Endothelial cell of umbilical vein (primary cell): ENCODE measurements around the gene ARRDC2. TPM values are rescaled to one million over a fixed set of nuclear protein-coding genes. Genes with fewer than 3 reads are reported as not detected.
"Not testable (repeated sequence)": the region's sequence is repeated elsewhere in the genome, so short reads cannot be mapped to it uniquely, and the experiment has no call there.

Experiments used
- BruUV-seq: library from RNA; stranded (reverse); fragments of 400-500 nt; replicated peaks from 2 replicates; lab custom pipeline; 2021; lab: Mats Ljungman, UMichigan
- CTCF ChIA-PET: fragments of 300-600, 350-600 bp; sonication (Branson Sonifier 250); formaldehyde crosslinking; loops from one replicate; lab custom pipeline; 2021; ENCODE audit warnings: antibody characterized with exemption, inconsistent platforms; lab: Charles Lee
- POLR2A ChIA-PET: fragments of 300-600, 350-600 bp; sonication (Branson Sonifier 250); formaldehyde crosslinking; loops from one replicate; lab custom pipeline; 2021; ENCODE audit warnings: antibody characterized with exemption, inconsistent platforms; lab: Charles Lee
- DNase-seq: peaks from one replicate; pipeline ENCODE4 v3.0.0-alpha.2; 2011; ENCODE audit warnings: low read depth, low spot score
- FAIRE-seq: peaks from 2 replicates; lab custom pipeline; 2011; peaks lifted over from hg19 to GRCh38; lab: Jason Lieb, UNC
- H2AFZ ChIP-seq: 2 replicates; pipeline ENCODE4 v1.6.0; 2012; ENCODE audit warnings: low read depth, low read length, control low read depth, inconsistent platforms
- H3K27ac ChIP-seq: 2 replicates; pipeline ENCODE4 v1.5.1; 2011; ENCODE audit warnings: low read depth, mild to moderate bottlenecking, control low read depth, low read length, moderate library complexity; ENCODE audit not compliant: insufficient read depth
- H3K27me3 ChIP-seq, 2 experiments: 2 replicates each; pipeline versions ENCODE4 v1.6.0 to v1.6.1; 2011; ENCODE audit warnings: low read length in 2 of 2, mixed read lengths in 1 of 2; ENCODE audit not compliant: control insufficient read depth in 2 of 2, insufficient read depth in 2 of 2
- H3K36me3 ChIP-seq, 2 experiments: 2 replicates in 1 of 2; 3 replicates in 1 of 2; pipeline ENCODE4 v1.5.1; 2011; ENCODE audit warnings: low read length in 2 of 2, mild to moderate bottlenecking in 1 of 2, moderate library complexity in 1 of 2; ENCODE audit not compliant: control insufficient read depth in 2 of 2, insufficient read depth in 2 of 2; ENCODE audit errors: extremely low read depth in 1 of 2
- H3K4me1 ChIP-seq: 3 replicates; pipeline ENCODE4 v1.5.1; 2011; ENCODE audit warnings: mild to moderate bottlenecking, low read length; ENCODE audit not compliant: control insufficient read depth, insufficient read depth; ENCODE audit errors: extremely low read depth
- H3K4me2 ChIP-seq: 2 replicates; pipeline ENCODE4 v1.6.1; 2011; ENCODE audit warnings: low read length, control low read depth, mixed read lengths; ENCODE audit not compliant: insufficient read depth
- H3K4me3 ChIP-seq, 3 experiments: fragments of 200-600 bp in 1 of 3; sonication (generic), shearing (Covaris generic) in 1 of 3; replicated peaks in 1 of 3; 2 replicates each; pipeline ENCODE4 v1.5.1; 2011 to 2016; ENCODE audit warnings: control low read depth in 3 of 3, low read length in 3 of 3, mild to moderate bottlenecking in 2 of 3, inconsistent platforms in 1 of 3, low read depth in 1 of 3, moderate library complexity in 1 of 3; ENCODE audit not compliant: insufficient read depth in 1 of 3
- H3K79me2 ChIP-seq: 2 replicates; pipeline ENCODE4 v1.6.0; 2012; ENCODE audit warnings: low read length, inconsistent platforms; ENCODE audit not compliant: control insufficient read depth, insufficient read depth
- H3K9ac ChIP-seq: replicated peaks from 2 replicates; pipeline ENCODE3; 2011; ENCODE audit warnings: low read length, control low read depth; ENCODE audit not compliant: insufficient read depth; ENCODE audit errors: extremely low read depth
- H3K9me1 ChIP-seq: replicated peaks from 3 replicates; pipeline ENCODE4 v1.6.0; 2011; ENCODE audit warnings: mild to moderate bottlenecking, low read length; ENCODE audit not compliant: control insufficient read depth, insufficient read depth; ENCODE audit errors: extremely low read depth
- H3K9me3 ChIP-seq: replicated peaks from 2 replicates; pipeline ENCODE4 v1.5.1; 2012; ENCODE audit warnings: low read length, inconsistent platforms; ENCODE audit not compliant: control insufficient read depth, insufficient read depth
- H4K20me1 ChIP-seq: replicated peaks from 2 replicates; pipeline ENCODE3; 2011; ENCODE audit warnings: mild to moderate bottlenecking, low read length; ENCODE audit not compliant: control insufficient read depth, insufficient read depth; ENCODE audit errors: extremely low read depth
- CTCF ChIP-seq, 2 donors: IDR thresholded peaks; 1 replicate in 1 of 2; 2 replicates in 1 of 2; pipeline ENCODE4 v1.5.1; 2011; ENCODE audit warnings: low read length in 2 of 2, mild to moderate bottlenecking in 2 of 2, moderate library complexity in 2 of 2, control low read depth in 1 of 2, inconsistent platforms in 1 of 2, low read depth in 1 of 2; ENCODE audit not compliant: insufficient read depth in 1 of 2; ENCODE audit errors: extremely low read depth in 1 of 2
- JUN ChIP-seq: IDR thresholded peaks from 2 replicates; pipeline ENCODE4 v1.6.1; 2011; ENCODE audit warnings: borderline replicate concordance, low read depth; ENCODE audit not compliant: insufficient read length, insufficient read depth
- POLR2A ChIP-seq: IDR thresholded peaks from 2 replicates; pipeline ENCODE4 v1.6.1; 2012; ENCODE audit warnings: low read depth, mild to moderate bottlenecking, control low read depth, low read length
- POLR2AphosphoS5 ChIP-seq: IDR thresholded peaks from 2 replicates; pipeline ENCODE4 v1.6.1; 2012; ENCODE audit warnings: low read depth, mild to moderate bottlenecking, control low read depth, low read length, moderate library complexity; ENCODE audit not compliant: insufficient read depth
- dilution Hi-C: fragments of 300-500 bp; cut with MboI; formaldehyde crosslinking; loops from one replicate; pipeline ENCODE4 v1.15.0; 2019; ENCODE audit warnings: low sequenced_read_pairs; ENCODE audit not compliant: extremely low pct_ligation_motif_present
- intact Hi-C: fragments of 100-400 bp; cut with micrococcal nuclease; formaldehyde crosslinking; loops from one replicate; pipeline ENCODE4 v1.10.0; 2022
- polyA plus RNA-seq, 4 experiments: library from polyadenylated mRNA; depleted of rRNA in 3 of 4; stranded (reverse) in 3 of 4; unstranded in 1 of 4; fragments of >200 nt; gene quantifications; 2 replicates each; pipeline versions ENCODE4 v1.2.1 to v1.2.3, GENCODE V29; 2011 to 2012; ENCODE audit warnings: missing spikeins in 1 of 4
- total RNA-seq: library from RNA; stranded (reverse); gene quantifications from 2 replicates; pipeline ENCODE4 v1.2.3, GENCODE V29; 2021

ARRDC2 gene
- total and polyA plus RNA-seq, 2 donors (not counting 3 experiments of a cell fraction or from before 2014, with no cell fraction given) = 10.2 to 17.4 TPM

DNA sequence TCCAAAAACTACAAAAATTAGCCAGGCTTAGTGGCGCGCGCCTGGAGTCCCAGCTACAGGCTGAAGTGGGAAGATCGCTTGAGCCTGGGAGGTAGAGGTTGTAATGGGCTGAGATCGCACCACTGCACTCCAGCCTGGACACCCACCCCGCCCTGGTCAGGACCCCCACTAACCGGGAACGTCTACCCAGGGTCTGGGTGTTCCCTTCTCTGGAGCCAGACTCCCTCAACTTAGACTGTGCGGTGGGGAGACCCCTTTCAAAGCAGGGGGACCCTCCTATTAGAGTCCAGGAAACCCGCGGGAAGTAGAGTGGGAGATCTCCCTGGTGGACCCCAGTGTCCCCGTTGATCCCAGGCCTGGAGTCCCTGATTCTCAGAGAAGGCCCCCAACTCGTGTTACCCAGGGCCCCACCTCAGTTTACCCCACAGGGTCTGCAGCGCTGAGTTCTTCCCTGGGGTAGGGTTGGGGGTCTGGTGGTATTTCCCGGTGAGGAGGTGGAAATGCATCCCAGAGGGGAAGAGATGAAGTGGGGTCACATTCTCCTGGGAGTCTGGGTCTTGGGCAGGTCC, 6.1 kb upstream of the ARRDC2 start:
- H3K79me2 ChIP-seq = peaks cover 14% of the 10 kb centered on the region
- H3K9me1 ChIP-seq = no peaks in the 10 kb centered on the region
- dilution Hi-C loops = no loop called here
- no peak for TF ChIP-seq CTCF (IDR thresholded peaks at IDR 0.05; ENCODE audit: extremely low read depth in 1 of 2, insufficient read depth in 1 of 2, low read depth in 1 of 2, low read length in 2 of 2)
- TF ChIP-seq JUN = no peak
- TF ChIP-seq POLR2AphosphoS5 = no peak
- H3K27ac ChIP-seq = peak overlapping the region; percentile 90
- intact Hi-C loops = loop anchor here (2.0 kb wide), 1 partner anchor 117 kb away; no protein-coding TSS in a partner anchor
- H3K27me3 ChIP-seq = no peaks in the 10 kb centered on the region
- peak overlapping the region; percentile 87 for H3K4me2 ChIP-seq
- H3K9me3 ChIP-seq = no peaks in the 10 kb centered on the region
- H2AFZ ChIP-seq = peak overlapping the region; percentile 93
- no peaks in the 10 kb centered on the region for H3K36me3 ChIP-seq
- FAIRE-seq = no peak
- ChIA-PET CTCF (interaction anchor here (1.0 to 2.3 kb wide), 6 partner anchors 54 to 142 kb away, joined by 3 to 10 read pairs (median 4); partner anchors contain the start of genes CCDC124 and RPL18A), POLR2A (no interaction called here)
- H3K4me3 ChIP-seq = peak overlapping the region; percentile 73 to 85 (median 77)
- H3K9ac ChIP-seq = peak overlapping the region; percentile 89
- H4K20me1 ChIP-seq = no peaks in the 10 kb centered on the region
- H3K4me1 ChIP-seq = peaks cover 15% of the 10 kb centered on the region
- DNase-seq = no peak
- no TSS peak for BruUV-seq

DNA sequence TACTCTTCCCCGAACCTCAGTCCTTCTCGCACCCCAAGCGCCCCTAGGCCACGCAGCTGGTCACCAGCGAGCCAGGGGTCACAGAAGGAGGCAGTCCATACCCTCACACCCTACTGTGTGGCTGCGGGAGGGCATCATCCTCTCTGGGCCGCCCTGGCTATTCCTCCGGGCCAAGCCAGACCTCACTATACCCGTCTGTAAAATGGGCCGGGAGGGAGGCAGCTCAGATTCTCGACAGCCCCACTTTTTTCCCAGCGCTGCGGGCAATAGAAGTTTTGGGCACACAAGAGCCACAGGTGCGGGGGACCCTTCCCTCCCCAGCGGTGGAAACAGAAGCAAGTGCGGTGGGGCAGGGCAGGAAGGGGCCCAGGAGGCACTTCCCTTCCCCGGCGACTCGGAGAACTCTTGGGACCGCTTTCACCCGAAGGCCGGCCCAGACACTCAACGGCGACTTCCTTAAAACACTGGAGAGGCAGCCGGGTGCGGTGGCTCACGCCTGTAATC, 5.6 kb upstream of the ARRDC2 start:
- BruUV-seq = TSS peak; percentile 25
- peak overlapping the region; percentile 87 for H3K4me2 ChIP-seq
- intact Hi-C loops (no loop called here), dilution Hi-C loops (no loop called here)
- POLR2A ChIA-PET = no interaction called here
- peak overlapping the region; percentile 89 for H3K9ac ChIP-seq
- DNase-seq = no peak
- H3K4me3 ChIP-seq = peak overlapping the region in 1 of 3 experiments; percentile 77
- H3K79me2 ChIP-seq = peaks cover 14% of the 10 kb centered on the region
- TF ChIP-seq POLR2AphosphoS5 (no peak), POLR2A (no peak)
- no peaks in the 10 kb centered on the region for H3K36me3 ChIP-seq
- H3K27me3 ChIP-seq = no peaks in the 10 kb centered on the region
- no peak for FAIRE-seq
- H3K9me1 ChIP-seq = no peaks in the 10 kb centered on the region
- CTCF ChIA-PET = interaction anchor here (1.0 to 1.5 kb wide), 3 partner anchors 56 to 64 kb away, joined by 3 to 5 read pairs (median 4); no protein-coding TSS in a partner anchor
- no peak overlapping the region for H3K27ac ChIP-seq
- peaks cover 19% of the 10 kb centered on the region for H3K4me1 ChIP-seq
- no peak overlapping the region for H2AFZ ChIP-seq
- H3K9me3 ChIP-seq = no peaks in the 10 kb centered on the region
- no peaks in the 10 kb centered on the region for H4K20me1 ChIP-seq

GRCh38 chr19:18005750-18006149, 2.2 kb upstream of the ARRDC2 start:
- H3K27me3 ChIP-seq, POLR2A ChIA-PET, dilution Hi-C loops, BruUV-seq, H3K9me3 ChIP-seq, H2AFZ ChIP-seq, H3K9me1 ChIP-seq, FAIRE-seq, H3K4me2 ChIP-seq, H3K4me3 ChIP-seq, H4K20me1 ChIP-seq, DNase-seq, H3K9ac ChIP-seq, H3K27ac ChIP-seq: not testable (repeated sequence)
- Histone ChIP-seq H3K36me3 (peaks cover 0 to 11% of the 10 kb centered on the region in 2 experiments), H3K4me1 (peaks cover 19% of the 10 kb centered on the region), H3K79me2 (peaks cover 16% of the 10 kb centered on the region)
- CTCF ChIA-PET = interaction anchor here (2.8 to 3.0 kb wide), 2 partner anchors 51 to 55 kb away, joined by 46 to 61 read pairs; no protein-coding TSS in a partner anchor
- intact Hi-C loops = loop anchor here (2.0 to 5.0 kb wide), 2 partner anchors 163 to 247 kb away; no protein-coding TSS in a partner anchor
